ENCODE data around the gene GYS1. TPM values are rescaled to one million over a fixed set of nuclear protein-coding genes. Genes with fewer than 3 reads are reported as not detected.

The GYS1 gene
- 27.5 TPM for total RNA-seq

GRCh38 chr19:48993175-48994034 is at the start of gene GYS1, which contains the start of gene RUVBL2:
Gene GYS1, minus strand, starts transcription at chr19:48993309. Its CDS starts 197 bp downstream, at chr19:48993112.
Gene RUVBL2, plus strand, starts transcription at chr19:48993887. Its CDS starts 25 bp downstream, at chr19:48993912.

GRCh38 chr19:49036815-49037214 is 43.7 kb upstream of the GYS1 start, which contains the start of gene CGB1:
Gene CGB1, minus strand, starts transcription at chr19:49036895. Its CDS starts 184 bp downstream, at chr19:49036711.

GRCh38 chr19:49031642-49032301 is 38.7 kb upstream of the GYS1 start, which contains the start of gene CGB2:
Gene CGB2, plus strand, starts transcription at chr19:49031890. Its CDS starts 206 bp downstream, at chr19:49032096.

GRCh38 chr19:49024233-49024632 is 31.1 kb upstream of the GYS1 start, which contains the start of gene CGB3:
Gene CGB3, minus strand, starts transcription at chr19:49024333. Its CDS starts 362 bp downstream, at chr19:49023971.

GRCh38 chr19:49017041-49017665 is 24.0 kb upstream of the GYS1 start, which contains the start of gene LHB:
Gene LHB, minus strand, starts transcription at chr19:49017091. Its CDS starts 10 bp downstream, at chr19:49017081.

GRCh38 chr19:48965040-48965805 is 27.9 kb downstream of the GYS1 start, which contains the start of gene FTL:
Gene FTL, plus strand, starts transcription at chr19:48965309. Its CDS starts 199 bp downstream, at chr19:48965508.

GRCh38 chr19:48954595-48955307 is 38.4 kb downstream of the GYS1 start, which contains the start of gene BAX:
Gene BAX, plus strand, starts transcription at chr19:48954875. Its CDS starts 54 bp downstream, at chr19:48954929.

GRCh38 chr19:48933382-48933932 is 59.7 kb downstream of the GYS1 start, which contains the start of gene DHDH:
Gene DHDH, plus strand, starts transcription at chr19:48933699. Its CDS starts 23 bp downstream, at chr19:48933722.

Small RNAs within 50 kb of the gene (small RNA-seq; reads per million reads assigned to genes)
- gene AC026803.1 (ENCODE audit: low replicate concordance) = not detected
- gene MIR6798 (ENCODE audit: low replicate concordance) = not detected

Other genes with a start within 250 kb of the GYS1 start
- gene IZUMO1, start 246.4 kb downstream of the GYS1 start, total RNA-seq = not detected
- 0.31 TPM for gene FUT1, start 240.7 kb downstream of the GYS1 start, total RNA-seq
- not detected for gene FGF21, start 237.8 kb downstream of the GYS1 start, total RNA-seq
- gene BCAT2, start 182.3 kb downstream of the GYS1 start, total RNA-seq = 14.4 TPM
- gene HSD17B14, start 156.8 kb downstream of the GYS1 start, total RNA-seq = 1.3 TPM
- not detected for gene PLEKHA4, start 124.7 kb downstream of the GYS1 start, total RNA-seq
- gene PPP1R15A, start 120.9 kb downstream of the GYS1 start, total RNA-seq = 31.6 TPM
- gene TULP2, start 94.6 kb downstream of the GYS1 start, total RNA-seq = not detected
- 46.6 TPM for gene NUCB1, start 93.0 kb downstream of the GYS1 start, total RNA-seq
- not detected for gene DHDH, start 59.6 kb downstream of the GYS1 start, total RNA-seq
- gene BAX, start 38.4 kb downstream of the GYS1 start, total RNA-seq = 7.8 TPM
- gene FTL, start 28.0 kb downstream of the GYS1 start, total RNA-seq = 551 TPM
- 92.6 TPM for gene RUVBL2, start 578 bp upstream of the GYS1 start, total RNA-seq
- not detected for gene LHB, start 23.8 kb upstream of the GYS1 start, total RNA-seq
- not detected for gene CGB3, start 31.0 kb upstream of the GYS1 start, total RNA-seq
- gene CGB2, start 38.6 kb upstream of the GYS1 start, total RNA-seq = not detected
- gene CGB1, start 43.6 kb upstream of the GYS1 start, total RNA-seq = not detected
- gene CGB5, start 50.5 kb upstream of the GYS1 start, total RNA-seq = not detected
- gene CGB8, start 55.8 kb upstream of the GYS1 start, total RNA-seq = not detected
- not detected for gene CGB7, start 64.4 kb upstream of the GYS1 start, total RNA-seq
- not detected for gene NTF4, start 71.5 kb upstream of the GYS1 start, total RNA-seq
- not detected for gene KCNA7, start 79.4 kb upstream of the GYS1 start, total RNA-seq
- gene SNRNP70, start 92.1 kb upstream of the GYS1 start, total RNA-seq = 278 TPM
- gene LIN7B, start 121.1 kb upstream of the GYS1 start, total RNA-seq = 21.6 TPM
- gene C19orf73, start 125.8 kb upstream of the GYS1 start, total RNA-seq = not detected
- 37.6 TPM for gene PPFIA3, start 126.2 kb upstream of the GYS1 start, total RNA-seq
- 0.31 TPM for gene HRC, start 162.1 kb upstream of the GYS1 start, total RNA-seq
- 6.6 TPM for gene TRPM4, start 164.5 kb upstream of the GYS1 start, total RNA-seq

Measured in parietal lobe (tissue), 2 donors.